Lower leg skin (tissue), 4 donors: ENCODE measurements around the gene KLF7. TPM values are rescaled to one million over a fixed set of nuclear protein-coding genes. Genes with fewer than 3 reads are reported as not detected.

ENCODE experiments used
- DNase-seq, 2 donors: peaks; one replicate each; pipeline ENCODE4 v3.0.0-alpha.2; 2019; ENCODE audit warnings: low spot score in 2 of 2
- H3K4me3 ChIP-seq: fragments of 200-600 bp; sonication (generic); 2 replicates; pipeline ENCODE4 v1.5.1; 2017; ENCODE audit warnings: mild to moderate bottlenecking, low read depth; ENCODE audit not compliant: poor library complexity, severe bottlenecking
- CTCF ChIP-seq, 3 donors: fragments of 450-650 bp; IDR thresholded peaks; one replicate each; pipeline ENCODE4 v1.5.1; 2016; ENCODE audit warnings: antibody characterized with exemption in 3 of 3, mild to moderate bottlenecking in 3 of 3, moderate library complexity in 2 of 3
- POLR2A ChIP-seq, 2 donors: fragments of 450-650 bp; IDR thresholded peaks; one replicate each; pipeline ENCODE4 v1.6.1; 2016 to 2017; ENCODE audit warnings: antibody characterized with exemption in 2 of 2, mild to moderate bottlenecking in 1 of 2, moderate library complexity in 1 of 2
- WGBS, 2 donors: methylation state at CpG; one replicate each; pipeline ENCODE4 v1.1.5; 2018; 5-methylcytosine and 5-hydroxymethylcytosine counted together
- intact Hi-C: fragments of 100-400 bp; cut with DNase I; formaldehyde crosslinking; loops from one replicate; pipeline ENCODE4 v1.15.0; 2023; ENCODE audit warnings: low total_unique reads
- microRNA-seq, 2 donors: library from miRNA; unstranded; fragments of <30 nt; microRNA quantifications; one replicate each; pipeline ENCODE4, GENCODE V29; 2016; ENCODE audit warnings: borderline replicate concordance in 2 of 2, borderline number of aligned reads in 1 of 2
- total RNA-seq, 4 donors: library from RNA; depleted of rRNA; stranded (reverse); fragments of >200 nt; gene quantifications; one replicate each; pipeline ENCODE4 v1.1.0, GENCODE V29; 2016

Gene KLF7
- total RNA-seq, 4 donors from 2014 or later, result 10.7 to 26.4 (median 13.5) TPM

DNA sequence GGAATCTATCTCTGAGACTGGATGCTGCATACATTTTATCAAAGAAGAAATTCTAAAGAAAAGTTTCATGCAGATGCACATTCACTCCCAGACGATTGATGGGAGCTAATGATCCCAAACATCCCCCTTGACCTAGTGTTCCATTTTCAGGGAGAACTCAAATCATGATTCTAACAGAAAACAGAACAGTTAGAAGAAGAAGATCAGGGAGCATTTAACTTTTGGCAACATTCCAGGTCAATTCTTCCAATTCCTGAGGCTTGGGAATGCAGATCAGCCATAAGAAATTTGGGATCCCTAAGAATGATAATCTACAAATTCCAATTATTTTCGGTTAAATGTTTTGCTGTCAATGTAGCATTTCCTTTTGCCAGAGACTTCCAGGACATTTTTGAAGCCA, 129.9 kb downstream of the KLF7 start:
- H3K4me3 ChIP-seq, result no peak overlapping the region
- intact Hi-C loops, result no loop called here
- DNase-seq, result no peak
- TF ChIP-seq POLR2A (IDR thresholded peaks at IDR 0.05) (no peak), CTCF (IDR thresholded peaks at IDR 0.05) (no peak)
- WGBS, 2 donors, result 56% methylated on average over 2 of the region's 2 CpGs

DNA sequence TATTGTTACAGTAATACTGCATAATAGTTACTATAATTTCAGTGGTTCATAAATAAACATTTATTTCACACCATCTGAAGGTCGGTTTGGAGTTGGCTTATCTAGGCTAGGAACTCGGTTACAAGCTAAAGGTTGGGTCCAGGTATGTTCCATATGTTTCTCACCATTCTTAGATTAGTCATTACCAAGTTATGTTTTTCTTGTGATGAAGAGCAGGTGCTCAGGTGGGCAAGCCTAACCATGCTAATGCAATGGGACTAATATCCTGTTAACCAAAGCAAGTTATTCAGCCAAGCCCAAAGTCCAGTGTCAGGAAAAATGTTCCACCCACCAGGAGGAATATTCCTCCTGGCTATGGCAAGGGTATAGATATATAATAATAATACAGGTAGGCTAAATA, 133.3 kb downstream of the KLF7 start:
- no peak for TF ChIP-seq CTCF (IDR thresholded peaks at IDR 0.05)
- TF ChIP-seq POLR2A (IDR thresholded peaks at IDR 0.05), result no peak
- WGBS, 2 donors, result 91% methylated on average over 2 of the region's 2 CpGs
- intact Hi-C loops, result no loop called here

More for the DNA sequence above, 133.3 kb downstream of the KLF7 start:
- no peak for DNase-seq
- H3K4me3 ChIP-seq, result no peak overlapping the region

Small RNA genes lying within 50 kb of the gene (microRNA-seq; reads per million reads assigned to microRNA genes)
- gene MIR2355 (2.0 to 2.8 reads per million in 2 donors), gene MIR7845 (2.0 to 2.8 reads per million in 2 donors)

Other genes with a start within 250 kb of the KLF7 start
- gene CPO, start 226.4 kb downstream of the KLF7 start, total RNA-seq, result under 1 TPM in 2 of 4 donors, not detected in 2; 0.27 to 0.39 TPM